Measurements from ENCODE around the gene RBM28. TPM values are rescaled to one million over a fixed set of nuclear protein-coding genes. Genes with fewer than 3 reads are reported as not detected.

Gene RBM28
- total and polyA plus RNA-seq, 8 donors: 8.1 to 319 (median 25.9) TPM

GRCh38 chr7:128381161-128381821, 37.6 kb upstream of the RBM28 start:
- intact Hi-C loops (cut with DNase I; ENCODE audit: low total_unique reads): no loop called here
- no peak for TF ChIP-seq EP300 (IDR thresholded peaks at IDR 0.05)
- no peak for TF ChIP-seq POLR2A (IDR thresholded peaks at IDR 0.05)
- TF ChIP-seq CTCF (IDR thresholded peaks at IDR 0.05): peak in 1 of 7 experiments; percentile 19
- no peak for TF ChIP-seq POLR2AphosphoS5 (IDR thresholded peaks at IDR 0.05)
- no peaks in the 10 kb centered on the region for H3K9me3 ChIP-seq
- 63 to 67% (median 65%) methylated on average over 17 to 19 of the region's 19 CpGs for WGBS, 5 donors
- no peak overlapping the region for H3K4me3 ChIP-seq
- no peak overlapping the region for H3K27ac ChIP-seq
- no peaks in the 10 kb centered on the region for H3K4me1 ChIP-seq
- DNase-seq: no peak
- H3K27me3 ChIP-seq: no peaks in the 10 kb centered on the region
- H3K36me3 ChIP-seq: no peaks in the 10 kb centered on the region

GRCh38 chr7:128380483-128381106, 36.9 kb upstream of the RBM28 start:
- TF ChIP-seq CTCF (IDR thresholded peaks at IDR 0.05): no peak
- TF ChIP-seq EP300 (IDR thresholded peaks at IDR 0.05): no peak
- TF ChIP-seq POLR2AphosphoS5 (IDR thresholded peaks at IDR 0.05): no peak
- no peak for TF ChIP-seq POLR2A (IDR thresholded peaks at IDR 0.05)

GRCh38 chr7:128379900-128380479, 36.3 kb upstream of the RBM28 start:
- no peak overlapping the region for H3K27ac ChIP-seq
- no peaks in the 10 kb centered on the region for H3K9me3 ChIP-seq
- H3K4me3 ChIP-seq: no peak overlapping the region
- intact Hi-C loops (cut with DNase I; ENCODE audit: low total_unique reads): no loop called here
- WGBS, 5 donors: 81 to 93% (median 91%) methylated on average over 6 of the region's 6 CpGs
- H3K27me3 ChIP-seq: no peaks in the 10 kb centered on the region
- no peaks in the 10 kb centered on the region for H3K4me1 ChIP-seq
- TF ChIP-seq POLR2AphosphoS5 (IDR thresholded peaks at IDR 0.05): no peak
- TF ChIP-seq EP300 (IDR thresholded peaks at IDR 0.05): no peak
- no peak for TF ChIP-seq CTCF (IDR thresholded peaks at IDR 0.05)
- no peak for TF ChIP-seq POLR2A (IDR thresholded peaks at IDR 0.05)
- H3K36me3 ChIP-seq: no peaks in the 10 kb centered on the region
- no peak for DNase-seq

More at GRCh38 chr7:128380483-128381106, 36.9 kb upstream of the RBM28 start:
- WGBS, 5 donors: 67 to 91% (median 77%) methylated on average over 2 to 3 of the region's 3 CpGs
- H3K27ac ChIP-seq: no peak overlapping the region
- H3K27me3 ChIP-seq: no peaks in the 10 kb centered on the region
- no peaks in the 10 kb centered on the region for H3K9me3 ChIP-seq
- H3K36me3 ChIP-seq: no peaks in the 10 kb centered on the region
- intact Hi-C loops (cut with DNase I; ENCODE audit: low total_unique reads): no loop called here
- DNase-seq: no peak
- no peak overlapping the region for H3K4me3 ChIP-seq
- no peaks in the 10 kb centered on the region for H3K4me1 ChIP-seq

- H3K36me3 ChIP-seq: no peaks in the 10 kb centered on the region
- 26 to 44% (median 32%) methylated on average over 2 of the region's 2 CpGs for WGBS, 5 donors
- no peaks in the 10 kb centered on the region for H3K4me1 ChIP-seq
- TF ChIP-seq CTCF (IDR thresholded peaks at IDR 0.05) (no peak), POLR2AphosphoS5 (IDR thresholded peaks at IDR 0.05) (no peak), EP300 (IDR thresholded peaks at IDR 0.05) (no peak), POLR2A (IDR thresholded peaks at IDR 0.05) (no peak)
- no peak overlapping the region for H3K4me3 ChIP-seq
- H3K27ac ChIP-seq: no peak overlapping the region
- no peaks in the 10 kb centered on the region for H3K9me3 ChIP-seq
- no peak for DNase-seq
- no peaks in the 10 kb centered on the region for H3K27me3 ChIP-seq
- intact Hi-C loops (cut with DNase I; ENCODE audit: low total_unique reads): no loop called here
Observed at GRCh38 chr7:128378637-128379036, 34.9 kb upstream of the RBM28 start.
